Measurements from ENCODE around the gene SOHLH2. TPM values are rescaled to one million over a fixed set of nuclear protein-coding genes. Genes with fewer than 3 reads are reported as not detected.

Gene SOHLH2
- total RNA-seq, 4 donors from 2014 or later: not detected

- TF ChIP-seq CTCF (IDR thresholded peaks at IDR 0.05): no peak
- TF ChIP-seq POLR2AphosphoS5 (IDR thresholded peaks at IDR 0.05): no peak
- no peak for TF ChIP-seq POLR2A (IDR thresholded peaks at IDR 0.05; ENCODE audit: low read depth)
- no peak for TF ChIP-seq EP300 (IDR thresholded peaks at IDR 0.05)
- intact Hi-C loops (cut with DNase I): no loop called here
- H3K27me3 ChIP-seq: no peaks in the 10 kb centered on the region
- DNase-seq (ENCODE audit: extremely low spot score): no peak
- peaks cover 0 to 8% (median 7%) of the 10 kb centered on the region in 4 donors for H3K9me3 ChIP-seq
- no peak overlapping the region for H3K27ac ChIP-seq (replicated peaks in 1 of 4)
- no peak overlapping the region for H3K4me3 ChIP-seq
- H3K36me3 ChIP-seq: no peaks in the 10 kb centered on the region
- H3K4me1 ChIP-seq: no peaks in the 10 kb centered on the region
Measured at GRCh38 chr13:36219883-36220282, 5.5 kb upstream of the SOHLH2 start.

DNA sequence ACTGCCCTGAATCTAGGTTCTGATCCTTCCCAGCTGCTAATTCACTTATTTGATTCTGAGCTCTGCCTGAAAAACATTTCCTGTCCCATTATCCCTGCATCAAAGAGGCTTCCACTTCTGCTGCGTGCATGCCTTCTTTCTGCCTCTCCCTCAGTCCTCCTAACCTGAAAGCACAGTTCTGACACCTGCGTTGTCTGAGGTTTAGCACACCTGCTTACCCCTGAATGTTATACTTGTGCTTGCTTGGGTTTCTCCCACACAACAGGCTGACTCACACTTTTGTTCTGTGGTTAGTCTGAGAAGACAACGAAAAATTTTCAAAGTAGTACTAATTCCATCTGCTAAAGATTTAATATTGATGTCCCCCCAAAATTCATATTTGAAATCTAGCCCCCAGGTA, 3.1 kb upstream of the SOHLH2 start:
- H3K27me3 ChIP-seq: no peaks in the 10 kb centered on the region
- no peaks in the 10 kb centered on the region for H3K9me3 ChIP-seq
- DNase-seq (ENCODE audit: extremely low spot score): no peak
- no peak overlapping the region for H3K4me3 ChIP-seq
- no peak overlapping the region for H3K27ac ChIP-seq (replicated peaks in 1 of 4)
- intact Hi-C loops (cut with DNase I): no loop called here
- no peaks in the 10 kb centered on the region for H3K36me3 ChIP-seq
- no peak for TF ChIP-seq EP300 (IDR thresholded peaks at IDR 0.05)
- no peak for TF ChIP-seq POLR2A (IDR thresholded peaks at IDR 0.05; ENCODE audit: low read depth)
- TF ChIP-seq POLR2AphosphoS5 (IDR thresholded peaks at IDR 0.05): no peak
- TF ChIP-seq CTCF (IDR thresholded peaks at IDR 0.05): no peak
- H3K4me1 ChIP-seq: no peaks in the 10 kb centered on the region
- 86% methylated on average over 3 of the region's 3 CpGs for WGBS

DNA sequence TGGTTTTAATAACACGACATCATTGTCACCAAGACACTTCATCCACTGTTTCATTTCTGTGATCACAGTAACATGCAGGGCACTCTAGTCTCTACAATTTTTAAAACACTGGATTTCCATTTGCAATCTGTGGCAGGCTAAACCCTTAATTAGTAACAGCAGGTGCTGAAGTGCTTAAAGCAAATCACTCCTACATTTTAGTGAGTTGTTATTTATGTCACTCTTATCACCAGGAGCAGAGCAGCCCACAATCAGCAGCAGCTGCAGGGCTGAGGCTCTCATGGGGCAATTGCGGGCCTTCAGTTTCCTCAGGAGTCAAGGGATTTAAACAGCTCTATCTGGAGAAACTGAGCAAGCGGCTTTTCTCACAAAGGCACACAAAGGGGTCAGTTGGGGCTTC, 1.6 kb downstream of the SOHLH2 start:
- intact Hi-C loops (cut with DNase I): no loop called here
- no peak overlapping the region for H3K4me3 ChIP-seq
- H3K27ac ChIP-seq (replicated peaks in 1 of 4): no peak overlapping the region
- TF ChIP-seq POLR2AphosphoS5 (IDR thresholded peaks at IDR 0.05) (no peak), EP300 (IDR thresholded peaks at IDR 0.05) (no peak), CTCF (IDR thresholded peaks at IDR 0.05) (no peak), POLR2A (IDR thresholded peaks at IDR 0.05; ENCODE audit: low read depth) (no peak)
- no peaks in the 10 kb centered on the region for H3K27me3 ChIP-seq
- no peaks in the 10 kb centered on the region for H3K9me3 ChIP-seq
- no peaks in the 10 kb centered on the region for H3K36me3 ChIP-seq
- no peaks in the 10 kb centered on the region for H3K4me1 ChIP-seq
- 92% methylated on average over 3 of the region's 3 CpGs for WGBS
- no peak for DNase-seq (ENCODE audit: extremely low spot score)

- H3K36me3 ChIP-seq: no peaks in the 10 kb centered on the region
- no peak for DNase-seq (ENCODE audit: extremely low spot score)
- TF ChIP-seq EP300 (IDR thresholded peaks at IDR 0.05) (no peak), POLR2AphosphoS5 (IDR thresholded peaks at IDR 0.05) (no peak), CTCF (IDR thresholded peaks at IDR 0.05) (no peak), POLR2A (IDR thresholded peaks at IDR 0.05; ENCODE audit: low read depth) (no peak)
- H3K27me3 ChIP-seq: no peaks in the 10 kb centered on the region
- WGBS: 82% methylated on average over 4 of the region's 4 CpGs
- no peaks in the 10 kb centered on the region for H3K4me1 ChIP-seq
- intact Hi-C loops (cut with DNase I): no loop called here
- H3K4me3 ChIP-seq: no peak overlapping the region
- H3K27ac ChIP-seq (replicated peaks in 1 of 4): no peak overlapping the region
- no peaks in the 10 kb centered on the region for H3K9me3 ChIP-seq
Measured at GRCh38 chr13:36211567-36211966, 2.8 kb downstream of the SOHLH2 start.

DNA sequence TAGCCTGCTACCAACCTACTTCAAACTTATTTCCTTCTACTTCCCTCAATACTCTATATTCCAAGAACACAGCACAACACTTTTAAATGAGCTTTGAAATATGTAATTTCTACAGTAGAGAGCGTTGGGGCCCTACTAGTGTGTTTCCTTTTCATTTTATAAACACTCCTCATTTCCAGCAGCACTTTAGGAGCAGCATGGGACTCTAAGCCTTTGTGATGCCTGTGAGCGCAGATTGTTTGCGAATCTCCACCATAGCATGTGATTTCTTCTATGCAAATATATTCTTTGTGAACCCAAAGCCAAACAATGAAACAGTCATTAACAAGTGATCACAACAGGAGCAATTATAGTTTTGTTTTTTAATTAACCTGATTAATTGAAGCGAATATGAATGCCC, 3.6 kb downstream of the SOHLH2 start:
- 95% methylated on average over 4 of the region's 4 CpGs for WGBS
- Histone ChIP-seq H3K4me3 (no peak overlapping the region), H3K9me3 (no peaks in the 10 kb centered on the region), H3K36me3 (no peaks in the 10 kb centered on the region), H3K27me3 (no peaks in the 10 kb centered on the region), H3K27ac (replicated peaks in 1 of 4) (no peak overlapping the region), H3K4me1 (no peaks in the 10 kb centered on the region)
- TF ChIP-seq EP300 (IDR thresholded peaks at IDR 0.05) (no peak), POLR2A (IDR thresholded peaks at IDR 0.05; ENCODE audit: low read depth) (no peak), CTCF (IDR thresholded peaks at IDR 0.05) (no peak), POLR2AphosphoS5 (IDR thresholded peaks at IDR 0.05) (no peak)
- intact Hi-C loops (cut with DNase I): no loop called here
- no peak for DNase-seq (ENCODE audit: extremely low spot score)
